ENCODE data around the gene DBX1.
"Not testable (repeated sequence)": the region's sequence is repeated elsewhere in the genome, so short reads cannot be mapped to it uniquely, and the experiment has no call there.

Gene DBX1

GRCh38 chr11:20203831-20204230, 43.6 kb upstream of the DBX1 start:
- peaks cover 30% of the 10 kb centered on the region for H3K27me3 Mint-ChIP-seq (ENCODE audit: low read depth)
- no peak for TF ChIP-seq CTCF (IDR thresholded peaks at IDR 0.05; ENCODE audit: unreplicated experiment in 3 of 3)
- H3K4me3 Mint-ChIP-seq, result no peak overlapping the region
- no peak overlapping the region for H3K27ac Mint-ChIP-seq
- peaks cover 5% of the 10 kb centered on the region for H3K9me3 Mint-ChIP-seq
- no peaks in the 10 kb centered on the region for H3K36me3 Mint-ChIP-seq (ENCODE audit: low read depth)
- H3K4me1 Mint-ChIP-seq, result peaks cover 6% of the 10 kb centered on the region

GRCh38 chr11:20201231-20201630, 41.0 kb upstream of the DBX1 start:
- Mint-ChIP-seq H3K9me3 (no peaks in the 10 kb centered on the region), H3K36me3 (ENCODE audit: low read depth) (no peaks in the 10 kb centered on the region), H3K27me3 (ENCODE audit: low read depth) (peaks cover 10% of the 10 kb centered on the region), H3K27ac (no peak overlapping the region), H3K4me3 (no peak overlapping the region), H3K4me1 (peaks cover 5% of the 10 kb centered on the region)
- no peak for TF ChIP-seq CTCF (IDR thresholded peaks at IDR 0.05; ENCODE audit: unreplicated experiment in 3 of 3)

- H3K27ac Mint-ChIP-seq; H3K4me3 Mint-ChIP-seq; H3K9me3 Mint-ChIP-seq; H3K36me3 Mint-ChIP-seq (ENCODE audit: low read depth); H3K4me1 Mint-ChIP-seq; H3K27me3 Mint-ChIP-seq (ENCODE audit: low read depth): not testable (repeated sequence)
Measured at GRCh38 chr11:20200331-20200955, 40.2 kb upstream of the DBX1 start.

- Mint-ChIP-seq H3K9me3 (no peaks in the 10 kb centered on the region), H3K36me3 (ENCODE audit: low read depth) (no peaks in the 10 kb centered on the region), H3K27me3 (ENCODE audit: low read depth) (peaks cover 6% of the 10 kb centered on the region), H3K4me3 (no peak overlapping the region), H3K27ac (no peak overlapping the region), H3K4me1 (peaks cover 5% of the 10 kb centered on the region)
- TF ChIP-seq CTCF (IDR thresholded peaks at IDR 0.05; ENCODE audit: unreplicated experiment in 3 of 3), result no peak
Measured at GRCh38 chr11:20197881-20198280, 37.6 kb upstream of the DBX1 start.

GRCh38 chr11:20194470-20194869, 34.2 kb upstream of the DBX1 start:
- Mint-ChIP-seq H3K36me3 (ENCODE audit: low read depth) (no peaks in the 10 kb centered on the region), H3K27ac (no peak overlapping the region), H3K4me1 (peaks cover 13% of the 10 kb centered on the region), H3K9me3 (no peaks in the 10 kb centered on the region), H3K27me3 (ENCODE audit: low read depth) (peaks cover 6% of the 10 kb centered on the region), H3K4me3 (no peak overlapping the region)
- no peak for TF ChIP-seq CTCF (IDR thresholded peaks at IDR 0.05; ENCODE audit: unreplicated experiment in 3 of 3)

- H3K36me3 Mint-ChIP-seq (ENCODE audit: low read depth), result no peaks in the 10 kb centered on the region
- no peak overlapping the region for H3K4me3 Mint-ChIP-seq
- peaks cover 16% of the 10 kb centered on the region for H3K4me1 Mint-ChIP-seq
- H3K27me3 Mint-ChIP-seq (ENCODE audit: low read depth), result peaks cover 10% of the 10 kb centered on the region
- no peak for TF ChIP-seq CTCF (IDR thresholded peaks at IDR 0.05; ENCODE audit: unreplicated experiment in 3 of 3)
- H3K9me3 Mint-ChIP-seq, result no peaks in the 10 kb centered on the region
- no peak overlapping the region for H3K27ac Mint-ChIP-seq
Measured at GRCh38 chr11:20193307-20193706, 33.0 kb upstream of the DBX1 start.

Measured in nephron (organoid).